Retinal pigment epithelial cell (primary cell): ENCODE measurements around the gene DYRK1A.

ENCODE experiments used
- DNase-seq: peaks from one replicate; pipeline ENCODE4 v3.0.0-alpha.2; 2010; ENCODE audit warnings: low read depth
- H3K4me3 ChIP-seq: 2 replicates; pipeline ENCODE4 v1.5.1; 2011; ENCODE audit warnings: mild to moderate bottlenecking, low read length, control low read depth, moderate library complexity
- CTCF ChIP-seq: conservative IDR thresholded peaks from 2 replicates; pipeline ENCODE4 v1.5.1; 2011; ENCODE audit warnings: low read depth, low read length, control low read depth, inconsistent platforms

The DYRK1A gene

GRCh38 chr21:37370152-37371040 is 3.8 kb downstream of the DYRK1A start:
- no peak for TF ChIP-seq CTCF
- H3K4me3 ChIP-seq, result peak overlapping the region; percentile 76
- DNase-seq, result no peak

GRCh38 chr21:37371041-37371397 is 4.4 kb downstream of the DYRK1A start:
- H3K4me3 ChIP-seq, result no peak overlapping the region
- no peak for TF ChIP-seq CTCF
- DNase-seq, result no peak

DNA sequence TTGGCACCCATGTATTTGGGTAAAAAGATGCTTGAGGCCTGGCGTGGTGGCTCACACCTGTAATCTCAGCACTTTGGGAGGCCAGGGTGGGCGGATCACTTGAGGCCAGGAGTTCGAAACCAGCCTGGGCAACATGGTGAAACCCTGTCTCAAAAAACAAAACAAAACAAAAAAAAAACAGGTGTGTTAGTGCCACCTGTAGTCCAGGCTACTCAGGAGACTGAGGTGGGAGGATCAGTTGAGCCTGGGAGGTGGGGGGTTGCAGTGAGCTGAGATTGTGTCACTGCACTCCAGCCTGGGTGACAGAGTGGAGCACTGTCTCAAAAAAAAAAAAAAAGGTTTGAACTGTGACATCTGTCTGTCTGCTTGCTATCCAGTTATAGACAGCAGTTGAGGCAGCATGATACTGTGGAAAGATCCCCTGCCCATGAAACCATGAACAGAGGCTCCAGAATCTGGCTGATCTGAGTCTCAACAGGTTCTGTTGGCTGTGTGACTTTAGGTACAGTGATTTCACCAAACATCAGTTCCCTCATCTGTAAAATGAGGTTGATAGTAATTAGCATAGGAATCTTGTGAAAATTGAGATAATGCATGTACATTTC is 5.7 kb downstream of the DYRK1A start:
- H3K4me3 ChIP-seq, result no peak overlapping the region
- no peak for TF ChIP-seq CTCF
- DNase-seq, result no peak

GRCh38 chr21:37372951-37373350 is 6.4 kb downstream of the DYRK1A start:
- no peak for DNase-seq
- no peak overlapping the region for H3K4me3 ChIP-seq
- TF ChIP-seq CTCF, result no peak

DNA sequence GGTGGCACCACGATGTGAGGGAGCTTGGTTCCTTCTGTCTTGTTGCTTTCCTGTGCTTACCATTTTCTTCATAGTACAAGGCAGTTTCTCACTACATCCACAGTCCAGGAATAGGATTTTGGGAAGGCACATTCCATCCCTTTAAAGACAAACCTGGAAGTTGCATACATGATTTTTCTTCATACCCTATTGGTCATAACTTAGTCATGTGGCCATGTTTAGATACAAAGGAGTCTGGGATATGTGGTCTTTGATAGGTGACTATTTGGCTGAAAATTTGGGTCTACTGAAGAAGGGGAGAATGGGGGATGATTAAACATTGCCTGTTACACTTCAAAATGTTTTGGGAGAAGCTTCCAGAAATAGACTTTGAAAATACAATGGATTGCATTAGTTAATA is 7.0 kb downstream of the DYRK1A start:
- TF ChIP-seq CTCF, result no peak
- H3K4me3 ChIP-seq, result no peak overlapping the region
- DNase-seq, result no peak

DNA sequence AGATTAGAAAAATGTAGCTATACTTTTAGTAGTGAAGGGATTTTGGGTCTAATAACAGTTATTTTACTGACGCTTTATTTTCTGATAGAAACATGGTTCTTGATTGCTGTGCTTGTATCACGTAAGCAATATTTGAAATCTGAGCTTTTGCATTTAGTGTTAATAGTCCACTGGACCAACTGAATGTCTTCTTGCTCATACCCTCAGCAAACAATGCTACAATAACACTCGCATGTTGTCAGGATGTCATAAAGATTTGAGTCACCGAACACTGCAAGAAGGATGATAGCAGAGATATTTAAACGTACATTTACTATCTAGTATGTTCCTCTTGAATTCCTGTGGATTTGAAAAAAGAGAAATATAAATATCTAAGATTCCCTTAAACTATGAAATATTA is 7.5 kb downstream of the DYRK1A start:
- no peak for DNase-seq
- TF ChIP-seq CTCF, result no peak
- no peak overlapping the region for H3K4me3 ChIP-seq
